OCI-LY7 (cell line): ENCODE results near the gene OR7G1. TPM values are rescaled to one million over a fixed set of nuclear protein-coding genes. Genes with fewer than 3 reads are reported as not detected.

Source experiments
- Bru-seq: library from RNA; stranded (reverse); fragments of 400-500 nt; gene quantifications from one replicate; lab custom pipeline; 2021; lab: Mats Ljungman, UMichigan
- BruChase-seq, 2 experiments: library from RNA; stranded (reverse); fragments of 400-500 nt; gene quantifications; one replicate each; lab custom pipeline; 2021; lab: Mats Ljungman, UMichigan
- BruUV-seq: library from RNA; stranded (reverse); fragments of 400-500 nt; replicated peaks from 2 replicates; lab custom pipeline; 2021; lab: Mats Ljungman, UMichigan
- CTCF ChIA-PET: fragments of 300-600 bp; sonication (Branson Sonifier 250); formaldehyde crosslinking; loops from one replicate; lab custom pipeline; 2022; ENCODE audit warnings: antibody characterized with exemption; ENCODE audit not compliant: unreplicated experiment; lab: Charles Lee
- POLR2A ChIA-PET: fragments of 300-600 bp; sonication (Branson Sonifier 250); formaldehyde crosslinking; loops from one replicate; lab custom pipeline; 2022; ENCODE audit warnings: antibody characterized with exemption; lab: Charles Lee
- DNase-seq: peaks from one replicate; pipeline ENCODE4 v3.0.0-alpha.2; 2015; ENCODE audit warnings: low spot score
- H2AFZ ChIP-seq: fragments of 200-600 bp; sonication (generic), shearing (Covaris generic); 2 replicates; pipeline ENCODE4 v1.6.1; 2014; ENCODE audit warnings: mild to moderate bottlenecking, antibody characterized with exemption, low read length, moderate library complexity
- H3K27ac ChIP-seq: fragments of 200-600 bp; sonication (generic); 2 replicates; pipeline ENCODE4 v1.5.1; 2014; ENCODE audit warnings: mixed run types, low read depth, mild to moderate bottlenecking, moderate library complexity, low read length, inconsistent platforms; ENCODE audit not compliant: poor library complexity, severe bottlenecking
- H3K36me3 ChIP-seq: fragments of 200-600 bp; sonication (generic); 2 replicates; pipeline ENCODE4 v1.6.1; 2014; ENCODE audit warnings: mild to moderate bottlenecking, antibody characterized with exemption, low read length, moderate library complexity, mixed read lengths; ENCODE audit not compliant: insufficient read depth
- H3K4me1 ChIP-seq: fragments of 200-600 bp; sonication (generic); 2 replicates; pipeline ENCODE4 v1.5.1; 2014; ENCODE audit warnings: mild to moderate bottlenecking, low read length; ENCODE audit not compliant: insufficient read depth, poor library complexity, severe bottlenecking
- H3K4me2 ChIP-seq: fragments of 200-600 bp; sonication (generic); 2 replicates; pipeline ENCODE4 v1.6.1; 2014; ENCODE audit warnings: mild to moderate bottlenecking, low read length
- H3K4me3 ChIP-seq: fragments of 200-600 bp; sonication (generic); 2 replicates; pipeline ENCODE4 v1.5.1; 2014; ENCODE audit warnings: mild to moderate bottlenecking, low read depth, low read length; ENCODE audit not compliant: poor library complexity, severe bottlenecking
- H3K79me2 ChIP-seq: fragments of 200-600 bp; sonication (generic); 2 replicates; pipeline ENCODE4 v1.6.1; 2016; ENCODE audit warnings: low read depth, mild to moderate bottlenecking, low read length, moderate library complexity, mixed read lengths; ENCODE audit not compliant: insufficient read depth
- H3K9me2 ChIP-seq: fragments of 200-600 bp; sonication (generic); 2 replicates; pipeline ENCODE4 v1.6.1; 2016; ENCODE audit warnings: mild to moderate bottlenecking, low read length, mixed read lengths; ENCODE audit not compliant: insufficient read depth
- H3K9me3 ChIP-seq: fragments of 200-600 bp; sonication (generic); 2 replicates; pipeline ENCODE4 v1.6.1; 2014; ENCODE audit warnings: mild to moderate bottlenecking, mixed run types, low read length, mixed read lengths
- H4K20me1 ChIP-seq: fragments of 200-600 bp; sonication (generic); 2 replicates; pipeline ENCODE4 v1.6.1; 2014; ENCODE audit warnings: mild to moderate bottlenecking, antibody characterized with exemption, low read length, moderate library complexity, mixed read lengths; ENCODE audit not compliant: insufficient read depth
- CTCF ChIP-seq: fragments of 200-600 bp; sonication (generic); conservative IDR thresholded peaks from 2 replicates; pipeline ENCODE4 v1.5.1; 2014; ENCODE audit warnings: mild to moderate bottlenecking, antibody characterized with exemption, low read length, moderate library complexity, mixed read lengths
- EZH2phosphoT487 ChIP-seq: fragments of 200-600 bp; sonication (generic); IDR thresholded peaks from 2 replicates; pipeline ENCODE4 v1.6.1; 2018; ENCODE audit warnings: low read depth, borderline replicate concordance, mild to moderate bottlenecking, mixed run types, antibody characterized with exemption, low read length, moderate library complexity, mixed read lengths
- intact Hi-C: fragments of 100-400 bp; cut with micrococcal nuclease; formaldehyde crosslinking; loops from one replicate; pipeline ENCODE4 v1.10.0; 2022; ENCODE audit not compliant: unreplicated experiment
- long read RNA-seq: library from polyadenylated mRNA; stranded (forward); transcript quantifications from one replicate; pipeline ENCODE4 v2.0.0, GENCODE V29; 2022
- total RNA-seq, 2 experiments: library from RNA; depleted of rRNA in 1 of 2; stranded (reverse); fragments of >200 nt in 1 of 2; shearing (Covaris generic) in 1 of 2; gene quantifications; 2 replicates each; pipeline ENCODE4 v1.2.3, GENCODE V29; 2014 to 2022

The OR7G1 gene
- total RNA-seq (2014; rRNA removed; shearing (Covaris generic)) (not detected in 2 replicates), total RNA-seq (2022) (not detected in 2 replicates), Bru-seq, nascent RNA (not detected), BruChase-seq, experiment 1, labeled RNA remaining after a 6-hour chase (not detected), BruChase-seq, experiment 2, labeled RNA remaining after a 2-hour chase (not detected)
- long read RNA-seq: 0 reads

GRCh38 chr19:9115307-9115813 lies at the start of gene OR7G1:
Gene OR7G1, minus strand, starts transcription at chr19:9115763. Its CDS starts 0 bp downstream, at chr19:9115763.
- ChIA-PET POLR2A (interaction anchor here (0.7 kb wide), 1 partner anchor 706 kb away, joined by 3 read pairs; no protein-coding TSS in a partner anchor), CTCF (no interaction called here)
- Histone ChIP-seq H3K4me1 (no peaks in the 10 kb centered on the region), H3K79me2 (no peaks in the 10 kb centered on the region), H3K9me3 (no peaks in the 10 kb centered on the region), H3K4me2 (no peak within 1 kb of the TSS), H3K4me3 (no peak within 1 kb of the TSS), H3K36me3 (no peaks in the 10 kb centered on the region), H2AFZ (no peak within 1 kb of the TSS), H3K27ac (no peak within 1 kb of the TSS), H3K9me2 (no peaks in the 10 kb centered on the region), H4K20me1 (no peaks in the 10 kb centered on the region)
- BruUV-seq: no TSS peak
- TF ChIP-seq EZH2phosphoT487 (no peak), CTCF (no peak)
- no peak for DNase-seq
- intact Hi-C loops: no loop called here

- BruUV-seq: no TSS peak
- Histone ChIP-seq H3K9me2 (no peaks in the 10 kb centered on the region), H3K9me3 (no peaks in the 10 kb centered on the region; the same call in 1 of the 2 replicates), H3K79me2 (no peaks in the 10 kb centered on the region), H3K27ac (no peak overlapping the region), H2AFZ (no peak overlapping the region), H3K4me2 (no peak overlapping the region), H3K36me3 (peaks cover 71% of the 10 kb centered on the region), H3K4me3 (no peak overlapping the region), H3K4me1 (no peaks in the 10 kb centered on the region), H4K20me1 (no peaks in the 10 kb centered on the region)
- TF ChIP-seq CTCF (no peak), EZH2phosphoT487 (no peak)
- intact Hi-C loops: no loop called here
- DNase-seq: no peak
- ChIA-PET CTCF (no interaction called here), POLR2A (no interaction called here)
Measured at GRCh38 chr19:9165261-9165660, 49.7 kb upstream of the OR7G1 start.

- H3K4me3 ChIP-seq: no peak overlapping the region
- H3K4me1 ChIP-seq: peaks cover 2% of the 10 kb centered on the region
- no peaks in the 10 kb centered on the region for H3K79me2 ChIP-seq
- no peaks in the 10 kb centered on the region for H4K20me1 ChIP-seq
- POLR2A ChIA-PET: no interaction called here
- no peaks in the 10 kb centered on the region; the same call in 1 of the 2 replicates for H3K9me3 ChIP-seq
- H3K27ac ChIP-seq: no peak overlapping the region
- BruUV-seq: no TSS peak
- intact Hi-C loops: no loop called here
- no peak overlapping the region for H2AFZ ChIP-seq
- H3K9me2 ChIP-seq: no peaks in the 10 kb centered on the region
- DNase-seq: no peak
- TF ChIP-seq EZH2phosphoT487 (no peak), CTCF (no peak)
- H3K4me2 ChIP-seq: no peak overlapping the region
- H3K36me3 ChIP-seq: peaks cover 100% of the 10 kb centered on the region
- CTCF ChIA-PET: no interaction called here
Measured at GRCh38 chr19:9161427-9161826, 45.9 kb upstream of the OR7G1 start.
